K562 (cell line): ENCODE measurements around the gene BANF2. TPM values are rescaled to one million over a fixed set of nuclear protein-coding genes. Genes with fewer than 3 reads are reported as not detected.

ENCODE experiments used
- BRD9 ChIP-seq: fragments of 450-650 bp; IDR thresholded peaks from 2 replicates; pipeline ENCODE4 v1.6.1; 2018; ENCODE audit warnings: low read depth; ENCODE audit not compliant: partially characterized antibody
- RFX5 ChIP-seq: IDR thresholded peaks from 2 replicates; pipeline ENCODE4 v1.6.1; 2011; ENCODE audit warnings: low read depth, mild to moderate bottlenecking, improper control_type of control experiment, low read length
- XRCC5 ChIP-seq: fragments of 200-400 bp; formaldehyde crosslinking; IDR thresholded peaks from 2 replicates; pipeline ENCODE4 v1.6.1; 2017; ENCODE audit warnings: low read depth, mild to moderate bottlenecking, low read length
- polyA plus RNA-seq, 8 experiments: library from polyadenylated mRNA; depleted of rRNA in 4 of 8; stranded (reverse) in 5 of 8; unstranded in 3 of 8; fragments of >200 nt; fragmentation: Nextera tagmentation in 2 of 8; fragmentation: Illumina TruSeq in 1 of 8; extraction: Ambion mirVana in 2 of 8; extraction: Trizol in 1 of 8; gene quantifications; 2 replicates each; pipeline versions ENCODE4 v1.2.1 to v1.2.3, GENCODE V29; 2011 to 2014; ENCODE audit warnings: inconsistent platforms in 1 of 8, missing spikeins in 1 of 8
- total RNA-seq, 7 experiments: library from RNA; depleted of rRNA in 6 of 7; stranded (reverse); fragments of >200 nt in 6 of 7; fragmentation: Illumina TruSeq in 2 of 7; extraction: Trizol in 2 of 7; gene quantifications; 2 replicates each; pipeline versions ENCODE4 v1.2.1 to v1.2.3, GENCODE V29; 2011 to 2021; ENCODE audit warnings: low replicate concordance in 1 of 7
- TF ChIP-seq, protein P1 (sequence below), 2 experiments: fragments of 450-650 bp; IDR thresholded peaks; 2 replicates each; pipeline ENCODE4 v1.6.1; 2016; ENCODE audit warnings: mild to moderate bottlenecking in 2 of 2, borderline replicate concordance in 1 of 2, low read depth in 1 of 2, moderate library complexity in 1 of 2
- TF ChIP-seq, protein P2 (sequence below), 2 experiments: IDR thresholded peaks in 1 of 2; conservative IDR thresholded peaks in 1 of 2; 2 replicates each; pipeline ENCODE4 v1.6.1; 2016; ENCODE audit warnings: low read depth in 2 of 2, mild to moderate bottlenecking in 1 of 2, missing compliant biosample characterization in 1 of 2, missing genetic modification characterization in 1 of 2, moderate library complexity in 1 of 2

The BANF2 gene
- total and polyA plus RNA-seq, 9 of the 15 experiments (the other 6 are each of a cell fraction or from before 2014, with no cell fraction given), result not detected

DNA sequence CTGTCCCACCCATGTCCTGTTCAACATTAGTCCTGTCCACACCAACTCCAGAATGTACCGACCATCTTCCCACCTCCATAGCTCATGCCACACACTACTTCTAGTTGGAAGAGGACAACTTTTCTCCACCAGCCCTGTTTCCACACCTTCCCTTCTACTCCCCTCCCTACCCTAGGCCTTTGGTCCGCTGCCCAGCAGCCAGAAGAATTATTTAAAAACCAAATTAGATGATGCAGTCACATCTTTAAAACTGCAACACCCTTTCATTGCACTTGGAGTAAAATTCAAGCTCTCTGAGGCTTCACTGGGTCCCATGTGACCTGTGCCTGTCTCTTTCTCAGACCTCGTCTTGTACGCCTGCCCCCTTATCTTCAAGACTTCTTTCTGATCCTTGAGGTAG, 53.8 kb downstream of the BANF2 start (continued):
- TF ChIP-seq, protein P1, sequence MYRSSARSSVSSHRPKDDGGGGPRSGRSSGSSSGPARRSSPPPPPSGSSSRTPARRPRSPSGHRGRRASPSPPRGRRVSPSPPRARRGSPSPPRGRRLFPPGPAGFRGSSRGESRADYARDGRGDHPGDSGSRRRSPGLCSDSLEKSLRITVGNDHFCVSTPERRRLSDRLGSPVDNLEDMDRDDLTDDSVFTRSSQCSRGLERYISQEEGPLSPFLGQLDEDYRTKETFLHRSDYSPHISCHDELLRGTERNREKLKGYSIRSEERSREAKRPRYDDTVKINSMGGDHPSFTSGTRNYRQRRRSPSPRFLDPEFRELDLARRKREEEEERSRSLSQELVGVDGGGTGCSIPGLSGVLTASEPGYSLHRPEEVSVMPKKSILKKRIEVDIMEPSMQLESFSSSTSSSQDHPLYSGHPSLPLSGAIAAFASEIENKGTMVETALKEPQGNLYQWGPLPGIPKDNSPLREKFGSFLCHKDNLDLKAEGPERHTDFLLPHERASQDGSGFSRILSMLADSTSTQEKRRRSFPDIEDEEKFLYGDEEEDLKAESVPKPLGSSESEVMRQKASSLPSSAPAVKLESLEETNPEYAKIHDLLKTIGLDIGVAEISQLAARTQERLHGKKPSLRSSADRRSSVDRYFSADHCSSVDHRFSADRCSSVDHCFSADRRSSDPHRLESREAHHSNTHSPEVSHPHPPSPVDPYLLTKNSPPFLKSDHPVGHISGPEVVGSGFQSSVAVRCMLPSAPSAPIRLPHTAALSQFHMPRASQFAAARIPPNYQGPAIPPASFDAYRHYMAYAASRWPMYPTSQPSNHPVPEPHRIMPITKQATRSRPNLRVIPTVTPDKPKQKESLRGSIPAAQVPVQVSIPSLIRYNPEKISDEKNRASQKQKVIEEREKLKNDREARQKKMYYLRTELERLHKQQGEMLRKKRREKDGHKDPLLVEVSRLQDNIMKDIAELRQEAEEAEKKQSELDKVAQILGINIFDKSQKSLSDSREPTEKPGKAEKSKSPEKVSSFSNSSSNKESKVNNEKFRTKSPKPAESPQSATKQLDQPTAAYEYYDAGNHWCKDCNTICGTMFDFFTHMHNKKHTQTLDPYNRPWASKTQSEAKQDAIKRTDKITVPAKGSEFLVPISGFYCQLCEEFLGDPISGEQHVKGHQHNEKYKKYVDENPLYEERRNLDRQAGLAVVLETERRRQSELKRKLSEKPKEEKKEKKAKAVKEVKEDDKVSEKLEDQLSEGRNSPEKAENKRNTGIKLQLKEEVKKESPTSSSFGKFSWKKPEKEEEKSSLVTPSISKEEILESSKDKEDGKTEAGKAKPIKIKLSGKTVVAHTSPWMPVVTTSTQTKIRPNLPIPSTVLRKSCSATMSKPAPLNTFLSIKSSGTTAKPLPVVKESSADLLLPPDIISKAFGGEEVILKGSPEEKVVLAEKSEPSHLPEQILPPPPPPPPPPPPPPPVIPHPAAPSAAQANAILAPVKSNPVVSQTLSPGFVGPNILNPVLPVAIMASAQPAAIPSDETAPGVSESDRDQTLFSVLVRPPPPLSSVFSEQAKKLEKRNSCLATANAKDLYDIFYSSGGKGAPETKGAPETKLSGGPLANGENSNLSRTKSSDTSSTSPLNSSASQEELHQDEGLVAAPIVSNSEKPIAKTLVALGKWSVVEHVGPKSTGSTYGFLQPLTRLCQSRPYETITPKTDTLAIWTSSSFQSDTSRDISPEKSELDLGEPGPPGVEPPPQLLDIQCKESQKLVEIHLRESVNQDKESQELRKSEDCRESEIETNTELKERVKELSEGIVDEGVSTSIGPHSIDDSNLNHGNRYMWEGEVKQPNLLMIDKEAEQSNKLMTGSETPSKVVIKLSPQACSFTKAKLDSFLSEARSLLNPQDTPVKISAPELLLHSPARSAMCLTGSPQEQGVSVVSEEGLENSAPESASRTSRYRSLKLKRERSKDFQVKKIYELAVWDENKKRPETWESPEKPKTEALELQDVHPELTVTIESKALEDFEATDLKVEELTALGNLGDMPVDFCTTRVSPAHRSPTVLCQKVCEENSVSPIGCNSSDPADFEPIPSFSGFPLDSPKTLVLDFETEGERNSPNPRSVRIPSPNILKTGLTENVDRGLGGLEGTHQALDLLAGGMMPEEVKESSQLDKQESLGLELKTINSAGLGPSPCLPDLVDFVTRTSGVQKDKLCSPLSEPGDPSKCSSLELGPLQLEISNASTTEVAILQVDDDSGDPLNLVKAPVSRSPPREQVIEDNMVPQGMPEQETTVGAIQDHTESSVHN (IDR thresholded peaks at IDR 0.05; ENCODE audit: borderline replicate concordance in 1 of 2, low read depth in 1 of 2), result no peak
- no peak for TF ChIP-seq XRCC5
- TF ChIP-seq, protein P2, sequence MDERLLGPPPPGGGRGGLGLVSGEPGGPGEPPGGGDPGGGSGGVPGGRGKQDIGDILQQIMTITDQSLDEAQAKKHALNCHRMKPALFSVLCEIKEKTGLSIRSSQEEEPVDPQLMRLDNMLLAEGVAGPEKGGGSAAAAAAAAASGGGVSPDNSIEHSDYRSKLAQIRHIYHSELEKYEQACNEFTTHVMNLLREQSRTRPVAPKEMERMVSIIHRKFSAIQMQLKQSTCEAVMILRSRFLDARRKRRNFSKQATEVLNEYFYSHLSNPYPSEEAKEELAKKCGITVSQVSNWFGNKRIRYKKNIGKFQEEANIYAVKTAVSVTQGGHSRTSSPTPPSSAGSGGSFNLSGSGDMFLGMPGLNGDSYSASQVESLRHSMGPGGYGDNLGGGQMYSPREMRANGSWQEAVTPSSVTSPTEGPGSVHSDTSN (CRISPR knock-in tag; IDR thresholded peaks at IDR 0.05; ENCODE audit: low read depth), result no peak
- TF ChIP-seq, protein P2 (tag; conservative IDR thresholded peaks at IDR 0.05; ENCODE audit: low read depth), result no peak
- TF ChIP-seq BRD9, result no peak
- no peak for TF ChIP-seq RFX5
